ENCODE data around the gene RTTN. TPM values are rescaled to one million over a fixed set of nuclear protein-coding genes. Genes with fewer than 3 reads are reported as not detected.

The RTTN gene
- total RNA-seq, 1 donor from 2014 or later = 24.7 TPM

GRCh38 chr18:70156886-70157285 is 48.6 kb downstream of the RTTN start:
- Mint-ChIP-seq H3K27me3 (no peaks in the 10 kb centered on the region), H3K4me3 (ENCODE audit: low read depth) (no peak overlapping the region), H3K9me3 (ENCODE audit: low read depth) (peaks cover 22% of the 10 kb centered on the region), H3K4me1 (ENCODE audit: low read depth) (peaks cover 7% of the 10 kb centered on the region), H3K27ac (no peak overlapping the region), H3K36me3 (ENCODE audit: insufficient read depth) (peaks cover 58% of the 10 kb centered on the region)
- TF ChIP-seq CTCF (IDR thresholded peaks at IDR 0.05; ENCODE audit: unreplicated experiment) = no peak
- no peak for DNase-seq (ENCODE audit: low spot score, unreplicated experiment)

- H3K36me3 Mint-ChIP-seq (ENCODE audit: insufficient read depth) = peaks cover 38% of the 10 kb centered on the region
- no peak for DNase-seq (ENCODE audit: low spot score, unreplicated experiment)
- H3K27me3 Mint-ChIP-seq = no peaks in the 10 kb centered on the region
- no peak for TF ChIP-seq CTCF (IDR thresholded peaks at IDR 0.05; ENCODE audit: unreplicated experiment)
- no peak overlapping the region for H3K4me3 Mint-ChIP-seq (ENCODE audit: low read depth)
- no peak overlapping the region for H3K27ac Mint-ChIP-seq
- peaks cover 15% of the 10 kb centered on the region for H3K4me1 Mint-ChIP-seq (ENCODE audit: low read depth)
- H3K9me3 Mint-ChIP-seq (ENCODE audit: low read depth) = peaks cover 9% of the 10 kb centered on the region
These were observed 50.8 kb downstream of the RTTN start for GRCh38 chr18:70154591-70155194.

- Mint-ChIP-seq H3K9me3 (ENCODE audit: low read depth) (no peaks in the 10 kb centered on the region), H3K4me3 (ENCODE audit: low read depth) (no peak overlapping the region)
- no peak for DNase-seq (ENCODE audit: low spot score, unreplicated experiment)
These were observed 53.9 kb downstream of the RTTN start for GRCh38 chr18:70151614-70152013.

GRCh38 chr18:70149616-70150301 is 55.7 kb downstream of the RTTN start:
- no peak overlapping the region for H3K4me3 Mint-ChIP-seq (ENCODE audit: low read depth)
- no peak for TF ChIP-seq CTCF (IDR thresholded peaks at IDR 0.05; ENCODE audit: unreplicated experiment)
- H3K9me3 Mint-ChIP-seq (ENCODE audit: low read depth) = no peaks in the 10 kb centered on the region
- peaks cover 7% of the 10 kb centered on the region for H3K36me3 Mint-ChIP-seq (ENCODE audit: insufficient read depth)
- H3K27me3 Mint-ChIP-seq = no peaks in the 10 kb centered on the region
- H3K4me1 Mint-ChIP-seq (ENCODE audit: low read depth) = peaks cover 16% of the 10 kb centered on the region
- no peak for DNase-seq (ENCODE audit: low spot score, unreplicated experiment)
- peak overlapping the region; percentile 5 for H3K27ac Mint-ChIP-seq

More at GRCh38 chr18:70151614-70152013, 53.9 kb downstream of the RTTN start:
- peaks cover 16% of the 10 kb centered on the region for H3K4me1 Mint-ChIP-seq (ENCODE audit: low read depth)
- H3K27me3 Mint-ChIP-seq = no peaks in the 10 kb centered on the region
- no peak for TF ChIP-seq CTCF (IDR thresholded peaks at IDR 0.05; ENCODE audit: unreplicated experiment)
- H3K27ac Mint-ChIP-seq = no peak overlapping the region
- peaks cover 15% of the 10 kb centered on the region for H3K36me3 Mint-ChIP-seq (ENCODE audit: insufficient read depth)

- Mint-ChIP-seq H3K36me3 (ENCODE audit: insufficient read depth) (peaks cover 7% of the 10 kb centered on the region), H3K9me3 (ENCODE audit: low read depth) (no peaks in the 10 kb centered on the region)
- TF ChIP-seq CTCF (IDR thresholded peaks at IDR 0.05; ENCODE audit: unreplicated experiment) = no peak
These were observed 56.3 kb downstream of the RTTN start for GRCh38 chr18:70149156-70149555.

More at GRCh38 chr18:70149156-70149555, 56.3 kb downstream of the RTTN start:
- no peaks in the 10 kb centered on the region for H3K27me3 Mint-ChIP-seq
- H3K27ac Mint-ChIP-seq = no peak overlapping the region
- no peak overlapping the region for H3K4me3 Mint-ChIP-seq (ENCODE audit: low read depth)
- H3K4me1 Mint-ChIP-seq (ENCODE audit: low read depth) = peaks cover 12% of the 10 kb centered on the region
- no peak for DNase-seq (ENCODE audit: low spot score, unreplicated experiment)
